Thyroid gland (tissue), 4 donors: ENCODE results near the gene MAP3K12.

Source experiments
- POLR2A ChIP-seq, 2 donors: fragments of 450-650 bp; IDR thresholded peaks; one replicate each; pipeline ENCODE4 v1.6.1; 2017; ENCODE audit warnings: antibody characterized with exemption in 2 of 2, mild to moderate bottlenecking in 2 of 2, moderate library complexity in 1 of 2
- TF ChIP-seq, protein P1 (sequence below), 6 experiments: fragments of 200-600 bp in 3 of 6; fragments of 450-650 bp in 3 of 6; sonication (generic) in 3 of 6; IDR thresholded peaks; one replicate each; pipeline ENCODE4 v1.5.1; 2016 to 2019; ENCODE audit warnings: antibody characterized with exemption in 6 of 6, mild to moderate bottlenecking in 2 of 6, inconsistent platforms in 1 of 6, moderate library complexity in 1 of 6

DNA sequence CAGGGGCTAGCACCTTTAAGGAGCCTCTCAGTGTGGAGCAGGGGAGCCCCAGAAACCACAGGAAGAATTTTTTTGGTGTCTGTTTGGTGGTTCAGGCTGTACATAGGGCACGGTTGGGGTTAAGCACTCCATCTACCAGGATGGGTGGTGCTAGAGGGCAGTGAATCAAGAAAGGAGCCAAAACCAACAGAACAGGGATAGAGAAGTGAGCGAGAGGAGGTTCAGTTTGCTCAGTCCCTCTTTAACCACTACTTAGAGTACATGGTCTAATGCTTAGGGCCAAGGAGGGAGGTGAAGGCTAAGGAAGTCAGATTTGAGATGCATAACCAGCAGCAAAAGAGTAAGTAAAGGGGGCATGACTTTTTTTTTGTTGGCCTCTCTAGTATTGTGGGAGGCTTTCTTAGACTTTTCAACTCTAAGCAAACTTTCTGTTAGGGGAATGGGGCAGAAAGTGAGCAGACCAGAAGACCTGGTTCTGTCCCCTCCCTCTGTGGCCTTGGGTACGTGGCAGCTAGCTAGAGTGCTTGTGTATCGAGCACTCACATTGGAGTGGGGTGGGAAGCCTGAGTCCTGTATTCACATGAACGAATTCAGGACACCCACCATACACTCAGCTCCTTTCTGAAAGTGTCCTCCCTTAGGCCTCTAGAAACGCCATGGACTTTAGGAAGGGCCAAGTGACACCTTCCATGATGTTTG, 14.6 kb upstream of the MAP3K12 start:
- TF ChIP-seq, protein P1, sequence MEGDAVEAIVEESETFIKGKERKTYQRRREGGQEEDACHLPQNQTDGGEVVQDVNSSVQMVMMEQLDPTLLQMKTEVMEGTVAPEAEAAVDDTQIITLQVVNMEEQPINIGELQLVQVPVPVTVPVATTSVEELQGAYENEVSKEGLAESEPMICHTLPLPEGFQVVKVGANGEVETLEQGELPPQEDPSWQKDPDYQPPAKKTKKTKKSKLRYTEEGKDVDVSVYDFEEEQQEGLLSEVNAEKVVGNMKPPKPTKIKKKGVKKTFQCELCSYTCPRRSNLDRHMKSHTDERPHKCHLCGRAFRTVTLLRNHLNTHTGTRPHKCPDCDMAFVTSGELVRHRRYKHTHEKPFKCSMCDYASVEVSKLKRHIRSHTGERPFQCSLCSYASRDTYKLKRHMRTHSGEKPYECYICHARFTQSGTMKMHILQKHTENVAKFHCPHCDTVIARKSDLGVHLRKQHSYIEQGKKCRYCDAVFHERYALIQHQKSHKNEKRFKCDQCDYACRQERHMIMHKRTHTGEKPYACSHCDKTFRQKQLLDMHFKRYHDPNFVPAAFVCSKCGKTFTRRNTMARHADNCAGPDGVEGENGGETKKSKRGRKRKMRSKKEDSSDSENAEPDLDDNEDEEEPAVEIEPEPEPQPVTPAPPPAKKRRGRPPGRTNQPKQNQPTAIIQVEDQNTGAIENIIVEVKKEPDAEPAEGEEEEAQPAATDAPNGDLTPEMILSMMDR (IDR thresholded peaks at IDR 0.05) = no peak
- TF ChIP-seq POLR2A (IDR thresholded peaks at IDR 0.05) = peak in 1 of 2 donors; percentile 66
